Measurements from ENCODE around the gene TMCO2.
"Not testable (repeated sequence)": the region's sequence is repeated elsewhere in the genome, so short reads cannot be mapped to it uniquely, and the experiment has no call there.

The TMCO2 gene

GRCh38 chr1:40247655-40248054 lies at the start of gene TMCO2:
TSS of gene TMCO2 (plus strand) at chr1:40247937. CDS start at chr1:40247994, 57 bp downstream.
- DNase-seq, result no peak

GRCh38 chr1:40199126-40199525 lies 48.6 kb upstream of the TMCO2 start:
- DNase-seq, result no peak

GRCh38 chr1:40204856-40205255 lies 42.9 kb upstream of the TMCO2 start:
- DNase-seq, result no peak

- no peak for DNase-seq
Observed at GRCh38 chr1:40210511-40211204, 37.1 kb upstream of the TMCO2 start.

GRCh38 chr1:40218333-40218732 lies 29.4 kb upstream of the TMCO2 start:
- DNase-seq, result no peak

GRCh38 chr1:40221471-40221905 lies 26.2 kb upstream of the TMCO2 start:
- DNase-seq, result not testable (repeated sequence)

- DNase-seq, result no peak
Observed at GRCh38 chr1:40221977-40222772, 25.6 kb upstream of the TMCO2 start.

GRCh38 chr1:40224040-40224439 lies 23.7 kb upstream of the TMCO2 start:
- DNase-seq, result peak; percentile 19

- no peak for DNase-seq
Observed at GRCh38 chr1:40226192-40226591, 21.5 kb upstream of the TMCO2 start.

GRCh38 chr1:40232444-40232843 lies 15.3 kb upstream of the TMCO2 start:
- peak; percentile 84 for DNase-seq

GRCh38 chr1:40239626-40240025 lies 8.1 kb upstream of the TMCO2 start:
- DNase-seq, result no peak

GRCh38 chr1:40240390-40240789 lies 7.3 kb upstream of the TMCO2 start:
- no peak for DNase-seq

- no peak for DNase-seq
Observed at GRCh38 chr1:40241362-40241761, 6.4 kb upstream of the TMCO2 start.

- no peak for DNase-seq
Observed at GRCh38 chr1:40243351-40243750, 4.4 kb upstream of the TMCO2 start.

GRCh38 chr1:40244138-40244744 lies 3.5 kb upstream of the TMCO2 start:
- DNase-seq, result no peak

GRCh38 chr1:40245686-40246085 lies 2.1 kb upstream of the TMCO2 start:
- no peak for DNase-seq

- DNase-seq, result no peak
Observed at GRCh38 chr1:40248412-40248811, 675 bp downstream of the TMCO2 start.

GRCh38 chr1:40251456-40251855 lies 3.7 kb downstream of the TMCO2 start:
- DNase-seq, result no peak

GRCh38 chr1:40252601-40253000 lies 4.9 kb downstream of the TMCO2 start:
- no peak for DNase-seq

- DNase-seq, result no peak
Observed at GRCh38 chr1:40255231-40255630, 7.5 kb downstream of the TMCO2 start.

- no peak for DNase-seq
Observed at GRCh38 chr1:40256401-40257084, 8.8 kb downstream of the TMCO2 start.

GRCh38 chr1:40257313-40257687 lies 9.6 kb downstream of the TMCO2 start:
- peak; percentile 63 for DNase-seq

- DNase-seq, result peak; percentile 97
Observed at GRCh38 chr1:40257688-40258444, 10.1 kb downstream of the TMCO2 start, which contains the start of gene ZMPSTE24. TSS of gene ZMPSTE24 (plus strand) at chr1:40258236. CDS start at chr1:40258272, 36 bp downstream.

All from activated CD4-positive, alpha-beta T cell treated with anti-CD3 and anti-CD28 coated beads for 48 hours (primary cell).